ENCODE results near the gene FGF12. TPM values are rescaled to one million over a fixed set of nuclear protein-coding genes. Genes with fewer than 3 reads are reported as not detected.

FGF12 gene
- total RNA-seq, 4 donors from 2014 or later = 0.46 to 1.2 (median 0.72) TPM

- H3K4me1 ChIP-seq = no peaks in the 10 kb centered on the region
- H3K27me3 ChIP-seq = no peaks in the 10 kb centered on the region
- no peak for ATAC-seq
- H3K27ac ChIP-seq = no peak overlapping the region
- in situ Hi-C loops (cut with MboI; ENCODE audit: low sequenced_read_pairs in 4 of 4) (no loop called here), intact Hi-C loops (cut with DNase I; ENCODE audit: low total_unique reads) (no loop called here)
- no peak overlapping the region for H3K4me3 ChIP-seq
- DNase-seq = no peak
- no peaks in the 10 kb centered on the region for H3K36me3 ChIP-seq
- TF ChIP-seq, protein P1, sequence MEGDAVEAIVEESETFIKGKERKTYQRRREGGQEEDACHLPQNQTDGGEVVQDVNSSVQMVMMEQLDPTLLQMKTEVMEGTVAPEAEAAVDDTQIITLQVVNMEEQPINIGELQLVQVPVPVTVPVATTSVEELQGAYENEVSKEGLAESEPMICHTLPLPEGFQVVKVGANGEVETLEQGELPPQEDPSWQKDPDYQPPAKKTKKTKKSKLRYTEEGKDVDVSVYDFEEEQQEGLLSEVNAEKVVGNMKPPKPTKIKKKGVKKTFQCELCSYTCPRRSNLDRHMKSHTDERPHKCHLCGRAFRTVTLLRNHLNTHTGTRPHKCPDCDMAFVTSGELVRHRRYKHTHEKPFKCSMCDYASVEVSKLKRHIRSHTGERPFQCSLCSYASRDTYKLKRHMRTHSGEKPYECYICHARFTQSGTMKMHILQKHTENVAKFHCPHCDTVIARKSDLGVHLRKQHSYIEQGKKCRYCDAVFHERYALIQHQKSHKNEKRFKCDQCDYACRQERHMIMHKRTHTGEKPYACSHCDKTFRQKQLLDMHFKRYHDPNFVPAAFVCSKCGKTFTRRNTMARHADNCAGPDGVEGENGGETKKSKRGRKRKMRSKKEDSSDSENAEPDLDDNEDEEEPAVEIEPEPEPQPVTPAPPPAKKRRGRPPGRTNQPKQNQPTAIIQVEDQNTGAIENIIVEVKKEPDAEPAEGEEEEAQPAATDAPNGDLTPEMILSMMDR (IDR thresholded peaks at IDR 0.05 in 4 of 5, conservative IDR thresholded peaks at IDR 0.05 in 1 of 5) = no peak
- TF ChIP-seq POLR2A (IDR thresholded peaks at IDR 0.05) = no peak
- H3K9me3 ChIP-seq = no peaks in the 10 kb centered on the region
Measured at GRCh38 chr3:192655040-192655439, 72.3 kb downstream of the FGF12 start.

- TF ChIP-seq POLR2A (IDR thresholded peaks at IDR 0.05) = no peak
- TF ChIP-seq, protein P1 (IDR thresholded peaks at IDR 0.05 in 4 of 5, conservative IDR thresholded peaks at IDR 0.05 in 1 of 5) = no peak
- ATAC-seq = no peak
- no peak overlapping the region for H3K27ac ChIP-seq
- no peaks in the 10 kb centered on the region for H3K9me3 ChIP-seq
- in situ Hi-C loops (cut with MboI; ENCODE audit: low sequenced_read_pairs in 4 of 4) = no loop called here
- H3K4me3 ChIP-seq = no peak overlapping the region
- no peaks in the 10 kb centered on the region for H3K27me3 ChIP-seq
- H3K4me1 ChIP-seq = no peaks in the 10 kb centered on the region
- no peaks in the 10 kb centered on the region for H3K36me3 ChIP-seq
- DNase-seq = no peak
- intact Hi-C loops (cut with DNase I; ENCODE audit: low total_unique reads) = no loop called here
Measured at GRCh38 chr3:192653862-192654261, 73.5 kb downstream of the FGF12 start.

DNA sequence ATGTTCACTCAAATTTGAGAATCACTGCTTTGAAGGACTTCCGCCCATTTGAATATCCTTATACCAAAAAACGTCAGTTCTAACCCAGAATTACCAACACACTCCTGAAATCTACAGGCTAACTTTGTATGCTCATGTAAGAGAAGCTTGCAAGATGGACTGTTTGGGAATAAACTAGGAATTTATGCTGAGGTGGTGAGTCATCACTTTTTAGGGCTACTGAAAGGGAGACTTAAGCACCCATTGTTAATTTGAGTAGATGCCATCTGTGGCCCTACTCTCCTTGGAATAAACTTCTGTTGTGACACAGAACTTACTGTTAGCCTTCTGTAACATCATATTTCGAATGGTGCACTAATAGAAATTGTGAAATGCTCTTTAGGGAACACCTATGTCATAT is 74.6 kb downstream of the FGF12 start:
- ATAC-seq = no peak
- no peak for DNase-seq
- intact Hi-C loops (cut with DNase I; ENCODE audit: low total_unique reads) = no loop called here
- H3K4me3 ChIP-seq = no peak overlapping the region
- H3K4me1 ChIP-seq = no peaks in the 10 kb centered on the region
- H3K27me3 ChIP-seq = no peaks in the 10 kb centered on the region
- no peak overlapping the region for H3K27ac ChIP-seq
- H3K36me3 ChIP-seq = no peaks in the 10 kb centered on the region
- in situ Hi-C loops (cut with MboI; ENCODE audit: low sequenced_read_pairs in 4 of 4) = no loop called here
- no peak for TF ChIP-seq POLR2A (IDR thresholded peaks at IDR 0.05)
- TF ChIP-seq, protein P1 (IDR thresholded peaks at IDR 0.05 in 4 of 5, conservative IDR thresholded peaks at IDR 0.05 in 1 of 5) = no peak
- no peaks in the 10 kb centered on the region for H3K9me3 ChIP-seq

- ATAC-seq (no peak), DNase-seq (no peak)
- intact Hi-C loops (cut with DNase I; ENCODE audit: low total_unique reads) = no loop called here
- H3K4me3 ChIP-seq = no peak overlapping the region
- H3K9me3 ChIP-seq = no peaks in the 10 kb centered on the region
- H3K4me1 ChIP-seq = no peaks in the 10 kb centered on the region
- TF ChIP-seq POLR2A (IDR thresholded peaks at IDR 0.05) = no peak
- TF ChIP-seq, protein P1 (IDR thresholded peaks at IDR 0.05 in 4 of 5, conservative IDR thresholded peaks at IDR 0.05 in 1 of 5) = no peak
- no peaks in the 10 kb centered on the region for H3K27me3 ChIP-seq
- no peak overlapping the region for H3K27ac ChIP-seq
- H3K36me3 ChIP-seq = no peaks in the 10 kb centered on the region
- in situ Hi-C loops (cut with MboI; ENCODE audit: low sequenced_read_pairs in 4 of 4) = no loop called here
Measured at GRCh38 chr3:192651836-192652512, 75.4 kb downstream of the FGF12 start.

DNA sequence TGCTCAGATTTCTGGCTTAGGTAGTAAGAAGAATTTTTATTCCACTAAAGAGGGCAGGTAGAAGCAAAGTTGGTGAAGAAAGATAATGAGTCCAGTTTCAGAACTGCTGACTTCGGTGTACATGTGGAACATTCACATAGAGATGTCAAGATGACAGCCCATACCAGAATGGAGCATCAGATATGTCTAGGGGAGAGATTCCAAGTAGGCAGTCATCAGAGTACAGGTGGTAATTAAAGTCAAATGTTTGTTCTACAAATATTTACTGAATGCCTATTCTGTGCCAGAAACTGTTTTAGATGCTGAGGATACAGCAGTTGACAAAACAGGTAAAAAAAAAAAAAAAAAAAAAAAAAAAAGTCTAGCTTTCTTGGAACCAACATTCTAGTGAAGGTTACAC is 81.9 kb downstream of the FGF12 start:
- Histone ChIP-seq H3K9me3 (no peaks in the 10 kb centered on the region), H3K27ac (no peak overlapping the region), H3K27me3 (no peaks in the 10 kb centered on the region), H3K4me3 (no peak overlapping the region), H3K4me1 (no peaks in the 10 kb centered on the region), H3K36me3 (no peaks in the 10 kb centered on the region)
- no peak for DNase-seq
- intact Hi-C loops (cut with DNase I; ENCODE audit: low total_unique reads) = no loop called here
- in situ Hi-C loops (cut with MboI; ENCODE audit: low sequenced_read_pairs in 4 of 4) = no loop called here
- TF ChIP-seq, protein P1 (IDR thresholded peaks at IDR 0.05 in 4 of 5, conservative IDR thresholded peaks at IDR 0.05 in 1 of 5) = no peak
- no peak for TF ChIP-seq POLR2A (IDR thresholded peaks at IDR 0.05)
- ATAC-seq = no peak
